Measurements from ENCODE around the gene STRIT1.

- TF ChIP-seq GATA3 (IDR thresholded peaks at IDR 0.05; ENCODE audit: low read depth, low read length) (no peak), GATA2 (IDR thresholded peaks at IDR 0.05; ENCODE audit: low read depth, low read length) (no peak)
These were observed 50.0 kb downstream of the STRIT1 start for GRCh38 chr3:155243512-155243921.

Data from SH-SY5Y (cell line).